Measurements from ENCODE around the gene EQTN.
A peak's percentile ranks its signal among the peaks of the same experiment; 100 is the strongest.

Gene EQTN

DNA sequence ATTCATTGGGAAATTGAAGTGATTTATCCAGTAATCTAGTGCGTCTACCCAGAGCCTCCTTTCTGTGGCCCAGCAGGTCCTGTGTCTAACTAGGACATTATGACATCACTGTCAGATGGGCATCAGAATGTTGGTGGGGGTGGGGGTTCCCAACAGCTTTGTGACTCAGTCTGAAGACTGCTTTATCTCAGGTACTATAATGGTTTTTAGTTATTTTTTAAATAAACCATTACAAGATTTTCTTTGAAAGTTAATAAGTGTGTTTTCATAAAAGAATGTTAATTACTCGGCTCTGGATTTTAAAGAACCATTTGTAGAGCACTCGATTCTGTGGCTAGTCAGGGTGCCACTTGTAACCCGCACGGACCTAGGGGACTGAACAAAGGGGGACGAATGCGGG is at the start of gene EQTN:
TSS of gene EQTN (minus strand) at position 101 of the 400 bp plus-strand sequence. CDS start at position 6, 95 bp downstream.
- no peak for DNase-seq (ENCODE audit: low spot score)

DNA sequence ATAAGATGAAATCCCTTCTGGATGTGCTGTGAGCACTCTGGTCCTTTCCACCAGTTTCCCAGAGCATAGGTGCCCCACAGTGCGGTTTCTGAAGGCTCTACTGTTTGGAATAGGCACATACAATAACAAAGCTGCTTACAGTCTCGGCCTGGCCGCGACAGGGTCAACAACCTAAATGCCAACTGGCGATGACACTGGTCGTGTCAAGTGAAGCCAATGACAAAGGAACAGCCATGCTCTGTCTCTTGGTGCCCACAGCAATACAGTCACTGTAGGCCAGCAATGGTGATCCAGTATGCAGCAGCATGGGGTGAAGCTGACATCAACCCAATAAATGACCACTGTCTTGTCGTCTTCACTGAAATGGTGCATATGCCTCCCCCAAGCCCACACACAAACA is 47.8 kb upstream of the EQTN start:
- peak; percentile 74 for DNase-seq (ENCODE audit: low spot score)

DNA sequence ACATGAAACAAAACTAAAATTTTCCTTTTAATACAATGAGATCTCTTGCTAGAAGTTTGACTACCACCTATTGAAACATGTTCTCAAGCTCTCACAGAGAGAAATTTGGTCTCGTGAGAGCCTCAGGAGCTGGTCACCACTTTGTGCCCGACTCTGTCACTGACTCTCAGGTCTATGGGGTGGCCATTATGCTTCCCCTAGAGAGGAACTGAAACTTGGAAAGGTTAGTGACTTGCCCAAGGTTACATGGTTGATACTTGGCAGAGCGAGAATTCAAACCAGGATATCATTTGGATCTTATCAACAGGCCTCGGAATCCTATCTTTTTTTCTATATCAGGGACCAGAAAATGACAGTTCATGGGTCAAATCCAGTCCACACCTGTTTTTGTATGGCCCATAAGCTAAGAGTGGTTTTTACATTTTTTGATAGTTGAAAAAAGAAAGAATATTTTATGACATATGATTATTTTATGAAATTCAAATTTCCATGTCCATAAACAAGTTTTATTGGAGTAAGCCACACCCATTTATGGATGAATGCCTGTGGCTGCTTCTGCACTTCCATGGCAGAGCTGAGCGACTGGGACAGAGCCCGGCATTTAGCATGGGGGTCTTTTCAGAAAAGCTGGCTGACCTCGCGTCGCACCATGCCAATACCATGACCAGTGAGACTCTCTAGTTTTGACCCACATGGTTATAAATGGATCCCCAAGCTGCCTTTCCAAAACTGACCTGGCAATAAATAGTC is 44.8 kb upstream of the EQTN start:
- no peak for DNase-seq (ENCODE audit: low spot score)

DNA sequence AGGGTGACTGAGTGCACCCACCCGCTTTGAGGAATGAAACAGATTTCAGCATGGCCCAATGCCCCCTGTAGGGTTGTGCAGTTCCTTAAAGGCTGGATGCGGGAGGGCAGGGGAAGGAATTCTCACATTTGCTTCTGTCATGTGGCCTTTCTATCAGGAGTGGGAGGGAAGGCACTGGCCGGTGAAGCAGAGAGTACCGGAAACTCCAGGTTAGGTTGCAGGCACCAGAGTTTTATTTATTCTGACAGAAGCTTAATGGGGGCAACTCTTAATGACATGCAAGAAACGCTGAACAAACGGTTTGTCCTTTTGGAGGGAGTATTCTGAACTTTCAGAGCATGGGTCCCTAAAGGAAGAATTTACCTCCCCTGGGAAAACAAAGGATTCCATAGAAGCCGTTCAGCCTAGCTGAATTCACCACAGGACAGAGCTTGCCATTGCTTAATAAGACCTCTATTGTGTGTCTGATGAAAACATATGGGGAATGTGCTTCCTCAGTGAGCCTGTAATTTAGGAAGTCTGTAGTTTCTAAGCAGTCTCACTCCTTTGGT is 44.1 kb upstream of the EQTN start:
- DNase-seq (ENCODE audit: low spot score): peak; percentile 71

DNA sequence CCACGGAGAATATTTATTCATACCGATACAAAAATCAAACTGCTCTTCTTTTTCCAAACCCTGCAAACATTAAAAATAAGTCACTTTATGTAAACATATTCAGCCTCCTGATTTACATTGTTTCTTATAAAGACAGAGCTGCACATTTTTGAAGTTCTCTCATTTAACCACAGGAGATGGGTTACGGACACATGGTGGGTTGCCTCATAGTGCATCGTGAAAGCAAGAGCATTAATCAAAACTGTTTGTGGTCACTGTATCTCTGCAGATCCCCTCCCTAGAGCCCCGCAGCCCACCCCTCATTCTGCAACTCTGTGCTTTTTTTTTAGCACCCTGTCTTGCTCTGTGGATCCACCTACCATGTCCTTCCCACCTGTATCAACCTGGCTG is 43.3 kb upstream of the EQTN start:
- no peak for DNase-seq (ENCODE audit: low spot score)

DNA sequence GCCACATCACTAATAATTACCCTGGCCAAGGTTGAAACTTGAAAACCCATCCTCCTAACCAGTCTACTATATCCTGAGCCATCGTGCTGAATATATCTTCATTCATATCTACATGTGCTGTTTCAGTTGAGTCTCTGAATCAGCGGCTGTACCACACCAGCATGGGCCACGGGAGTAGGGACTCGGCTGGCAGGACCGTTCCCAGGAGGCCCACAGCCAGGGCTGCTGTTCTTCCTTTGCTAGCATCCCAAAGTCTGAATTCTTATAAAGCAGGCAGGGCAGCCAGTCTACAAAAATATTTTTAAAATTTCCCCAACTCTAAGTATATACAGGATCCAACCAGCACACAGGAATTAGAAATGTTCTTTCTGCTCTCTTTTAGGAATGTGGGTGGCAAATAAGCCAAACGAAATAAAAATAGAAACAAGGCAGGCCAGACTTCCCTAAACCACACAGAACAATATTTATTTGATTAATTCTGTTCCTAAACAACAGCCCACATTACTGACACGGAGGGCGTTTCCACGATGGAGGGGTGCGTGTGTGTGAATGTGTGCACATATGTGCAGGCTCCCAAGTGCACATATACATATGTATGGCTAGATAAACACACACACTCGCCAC is 42.8 kb upstream of the EQTN start:
- DNase-seq (ENCODE audit: low spot score): peak; percentile 53

DNA sequence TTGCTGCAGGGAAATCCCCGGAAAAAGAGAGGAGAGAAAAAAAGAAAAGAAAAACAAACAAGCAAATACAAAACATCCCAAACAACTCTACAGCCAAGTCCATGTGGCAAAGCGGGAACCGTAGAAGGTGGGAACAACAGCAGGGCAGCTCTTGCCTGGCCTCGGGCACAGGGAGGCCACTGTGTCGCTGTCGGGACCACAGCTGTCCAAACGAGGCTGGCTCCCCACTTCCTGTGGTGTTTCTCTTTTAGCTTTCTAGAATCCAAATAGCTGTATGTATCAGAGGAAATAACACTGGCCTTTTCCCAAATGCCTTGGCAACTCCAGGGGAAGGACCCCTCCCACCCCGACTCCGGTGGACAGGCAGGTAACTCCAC is 41.6 kb upstream of the EQTN start:
- DNase-seq (ENCODE audit: low spot score): peak; percentile 56

DNA sequence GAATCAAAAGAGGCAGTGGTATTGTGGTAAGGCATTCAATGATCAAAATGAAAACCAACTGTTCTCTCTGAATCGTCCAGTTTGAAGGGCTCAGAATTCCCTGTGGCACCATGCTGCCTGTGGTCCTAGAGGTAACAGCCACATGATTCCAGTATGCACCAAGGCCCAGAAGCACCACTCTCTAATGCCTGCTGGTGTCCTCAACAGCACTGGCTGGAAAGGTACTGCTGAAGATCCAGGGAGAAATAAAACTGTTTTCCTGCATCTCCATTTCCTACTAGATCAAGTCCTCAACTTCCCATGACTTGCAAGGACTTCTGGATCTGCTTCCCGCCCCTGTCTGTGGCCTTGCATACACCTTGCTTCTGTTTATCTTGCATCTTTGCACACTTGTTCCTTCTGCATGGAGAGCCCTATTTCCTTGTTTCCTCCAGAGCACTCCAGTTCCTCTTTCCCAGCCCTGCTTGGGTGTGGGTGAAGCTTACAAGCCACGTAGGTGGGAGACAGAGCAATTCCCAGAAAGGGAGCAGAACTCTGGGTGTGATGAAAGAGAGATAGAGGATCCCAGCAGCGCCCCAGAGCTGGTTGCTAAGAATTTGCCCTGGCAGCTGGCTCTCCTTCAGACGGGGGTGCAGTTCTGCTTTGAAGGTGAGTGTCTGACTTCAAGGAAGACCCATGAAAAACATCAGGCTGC is 41.0 kb upstream of the EQTN start:
- peak; percentile 48 for DNase-seq (ENCODE audit: low spot score)

DNA sequence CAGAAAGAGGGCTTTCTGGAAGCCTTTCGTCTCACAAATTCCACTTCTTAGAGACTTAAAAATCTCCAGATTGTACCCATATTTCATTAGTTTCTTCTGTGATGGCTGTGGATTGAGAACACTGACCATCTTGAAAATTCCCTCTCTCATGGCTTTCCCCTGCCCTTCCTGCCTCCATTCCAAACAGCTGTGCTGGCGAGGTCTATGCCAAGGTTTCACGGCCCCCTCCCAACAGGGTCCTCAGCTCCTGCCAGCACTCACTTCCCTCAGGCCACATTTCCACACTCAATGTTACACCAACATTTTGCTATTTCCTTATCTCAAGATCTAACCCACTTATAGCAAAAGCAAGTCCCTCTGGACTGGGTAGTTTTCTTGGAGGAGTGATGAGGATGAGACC is 40.3 kb upstream of the EQTN start:
- no peak for DNase-seq (ENCODE audit: low spot score)

DNA sequence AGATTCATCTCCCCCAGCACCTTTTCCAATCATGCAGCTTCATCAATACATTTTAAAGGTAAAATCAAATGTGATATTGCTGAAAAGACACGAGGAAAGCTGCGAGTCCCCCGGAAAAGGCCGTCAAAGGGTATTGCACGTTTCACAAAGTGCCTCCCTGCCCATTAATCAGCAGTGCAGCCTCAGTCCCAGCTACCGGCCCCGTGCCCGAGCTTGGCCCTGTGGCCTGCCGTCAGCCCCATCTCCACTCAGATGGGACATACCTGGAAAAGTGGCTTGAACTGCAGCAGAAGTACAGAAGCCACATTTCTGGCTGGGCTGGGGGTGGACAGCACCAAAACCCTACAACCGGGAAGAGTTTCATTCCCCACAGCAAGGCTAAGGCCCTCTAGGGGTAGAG is 39.9 kb upstream of the EQTN start:
- no peak for DNase-seq (ENCODE audit: low spot score)

DNA sequence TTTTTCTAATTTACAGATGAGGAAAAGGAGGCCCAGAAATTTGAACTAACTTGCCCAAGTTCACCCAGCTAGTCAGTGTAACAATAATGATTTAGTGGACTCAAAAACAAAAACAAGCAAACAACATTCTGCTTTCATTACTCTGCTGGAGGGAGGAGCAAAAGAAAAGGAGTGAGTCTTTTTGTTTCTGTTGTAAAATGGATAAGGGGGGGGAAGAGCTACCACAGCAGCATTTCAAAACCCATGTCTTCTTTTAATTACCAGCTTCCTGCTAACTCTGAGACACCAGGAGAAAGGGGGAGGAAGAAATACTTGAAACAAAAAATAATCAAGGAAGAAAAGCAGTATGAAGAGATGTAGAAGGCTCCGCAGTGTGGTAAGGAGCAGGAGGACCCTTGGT is 39.2 kb upstream of the EQTN start:
- no peak for DNase-seq (ENCODE audit: low spot score)

DNA sequence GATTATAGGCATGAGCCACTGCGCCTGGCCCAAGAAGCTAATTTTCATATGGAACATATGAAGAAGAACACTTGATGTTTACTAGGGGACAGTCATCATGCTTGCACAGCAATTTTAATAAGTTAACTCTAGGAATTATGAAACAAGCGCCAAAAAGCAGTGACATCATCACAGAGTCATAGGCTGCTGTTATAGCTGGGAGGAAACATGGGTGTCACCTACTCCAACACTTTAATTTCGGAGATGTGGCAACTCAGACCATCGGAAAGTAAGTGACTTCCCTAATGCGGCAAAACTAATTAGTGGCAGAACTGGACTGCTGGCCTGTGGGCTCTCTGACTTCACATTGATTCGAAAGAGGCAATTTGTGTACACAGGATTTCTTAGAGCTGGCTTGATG is 38.1 kb upstream of the EQTN start:
- no peak for DNase-seq (ENCODE audit: low spot score)

DNA sequence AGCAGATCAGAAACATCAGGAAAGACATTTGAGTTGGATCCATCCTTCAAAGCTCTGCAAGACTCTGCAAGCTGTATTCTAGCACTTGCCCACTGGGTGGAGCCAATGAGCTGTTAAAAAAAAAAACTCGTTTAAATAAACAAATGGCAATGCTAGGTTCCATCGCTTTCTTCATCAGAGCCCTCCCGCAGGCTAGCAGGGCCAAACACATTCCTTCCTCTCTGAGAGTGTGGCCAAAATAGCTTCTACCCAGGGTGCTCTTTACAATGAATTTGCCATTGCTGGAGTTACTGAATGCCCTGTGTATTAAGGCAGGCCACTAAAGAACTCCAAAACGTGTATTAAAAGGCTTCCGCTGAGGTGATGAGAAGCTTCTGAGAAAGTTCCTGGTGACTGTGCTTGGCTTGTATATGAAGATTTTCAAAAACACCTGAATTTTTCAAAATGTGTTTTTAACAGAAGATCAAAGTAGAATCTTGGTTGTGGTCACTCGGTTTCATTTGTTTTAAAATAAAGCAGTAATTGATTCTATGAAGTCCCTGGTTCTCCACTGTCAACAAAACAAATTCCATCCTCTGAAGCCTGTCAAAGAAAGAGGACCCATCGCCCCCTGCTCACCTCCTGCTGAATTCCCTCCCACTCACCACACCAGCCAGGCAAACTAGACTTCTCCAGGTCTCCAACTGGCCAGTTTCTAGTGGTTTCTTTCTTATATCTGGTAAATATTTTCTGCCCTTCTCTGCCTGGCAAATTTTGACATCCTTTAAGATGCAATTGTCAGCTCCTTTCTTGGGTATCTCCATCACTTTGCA is 36.5 kb upstream of the EQTN start:
- peak; percentile 87 for DNase-seq (ENCODE audit: low spot score)

DNA sequence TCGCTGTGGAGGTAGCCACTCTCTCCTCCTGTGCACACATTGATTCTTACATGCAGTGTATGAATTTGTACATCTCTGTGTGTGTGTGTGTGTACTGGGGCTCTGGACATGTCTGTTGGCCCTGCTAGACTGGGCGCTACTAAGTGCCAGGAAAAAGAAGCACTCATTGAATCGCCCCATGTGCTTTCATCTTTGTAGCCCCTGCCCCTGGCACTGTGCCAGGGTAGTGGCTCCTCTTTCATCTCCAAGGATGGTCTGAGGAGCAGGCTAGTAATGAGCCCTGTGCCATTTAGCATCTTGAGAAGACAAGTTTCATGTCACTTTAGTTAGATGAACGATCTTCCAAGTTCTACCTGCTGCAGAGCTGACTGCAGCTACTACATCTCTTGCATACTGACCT is 34.4 kb upstream of the EQTN start:
- DNase-seq (ENCODE audit: low spot score): no peak

DNA sequence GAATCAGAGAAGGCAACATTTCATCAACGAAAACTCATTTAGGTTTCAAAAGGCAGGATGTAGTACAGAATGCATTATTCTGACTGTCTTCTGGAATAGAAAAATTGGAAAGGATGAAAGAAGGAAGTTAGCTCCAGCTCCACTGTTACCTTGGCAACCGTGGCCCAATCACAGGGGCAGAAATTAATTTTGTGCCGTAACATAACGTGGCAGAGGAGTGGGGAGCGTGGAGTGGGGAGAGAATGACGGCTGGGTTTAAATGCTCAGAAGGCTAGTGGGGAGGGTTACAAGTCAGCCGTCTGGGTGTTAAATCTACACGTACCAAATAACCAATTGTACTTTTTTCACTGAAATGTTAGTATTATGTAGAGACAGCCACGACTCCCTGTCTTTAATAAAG is 32.3 kb upstream of the EQTN start:
- DNase-seq (ENCODE audit: low spot score): peak; percentile 69

DNA sequence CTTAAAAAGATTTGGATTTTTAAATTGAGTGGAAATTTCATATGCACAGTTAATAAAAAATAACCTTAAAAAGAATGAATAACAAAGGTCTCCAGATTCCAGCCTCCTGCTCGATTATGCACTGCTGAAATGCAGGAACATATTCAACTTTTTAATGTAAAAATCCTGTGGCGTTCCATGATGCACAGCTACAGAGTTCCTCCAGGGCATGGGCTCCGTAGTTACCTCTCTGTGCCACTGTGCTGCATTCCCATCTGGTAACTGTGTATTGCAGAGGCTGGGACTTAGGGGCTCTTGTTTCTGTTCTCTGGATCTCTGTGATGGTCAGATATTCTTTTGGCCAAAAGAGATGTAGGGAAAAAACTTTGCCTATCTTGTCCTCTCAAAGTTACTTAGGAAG is 31.5 kb upstream of the EQTN start:
- no peak for DNase-seq (ENCODE audit: low spot score)

DNA sequence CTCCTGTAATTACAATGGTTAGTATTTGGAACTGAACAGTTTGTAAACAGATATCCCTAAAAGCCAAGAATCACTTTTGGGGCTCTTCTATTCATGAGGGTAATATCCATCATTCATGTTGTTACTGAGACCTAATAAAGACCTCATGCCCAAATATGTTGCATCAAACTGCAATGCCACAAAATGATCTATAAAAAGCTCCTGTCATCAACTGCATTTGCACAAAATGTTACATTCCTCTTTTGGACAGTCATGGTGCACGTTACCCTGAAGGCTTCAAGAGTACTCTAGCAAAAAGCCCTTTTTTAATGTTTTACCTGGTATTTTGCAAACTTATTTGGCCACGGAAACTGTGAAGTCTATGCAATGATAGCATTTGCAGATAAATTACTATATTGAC is 14.2 kb upstream of the EQTN start:
- no peak for DNase-seq (ENCODE audit: low spot score)

DNA sequence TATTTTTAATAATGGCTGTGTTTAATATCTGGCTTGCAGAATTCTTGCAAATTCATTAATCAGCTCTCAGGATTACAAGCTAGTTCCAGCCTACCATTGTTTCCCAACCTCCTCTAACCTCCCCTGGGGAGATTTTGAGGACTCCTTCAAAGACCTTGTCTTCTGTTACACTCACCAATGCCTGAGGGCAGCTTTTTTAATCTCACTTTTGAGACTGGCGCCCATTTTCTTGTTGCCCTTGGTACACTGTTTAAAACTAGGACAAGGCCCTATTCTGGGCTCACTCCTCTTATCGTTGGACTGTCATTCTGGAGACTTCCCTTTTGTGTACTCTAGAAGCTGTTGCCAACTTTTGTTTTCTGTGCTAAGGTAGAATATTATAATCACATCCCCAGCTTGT is 13.6 kb upstream of the EQTN start:
- no peak for DNase-seq (ENCODE audit: low spot score)

DNA sequence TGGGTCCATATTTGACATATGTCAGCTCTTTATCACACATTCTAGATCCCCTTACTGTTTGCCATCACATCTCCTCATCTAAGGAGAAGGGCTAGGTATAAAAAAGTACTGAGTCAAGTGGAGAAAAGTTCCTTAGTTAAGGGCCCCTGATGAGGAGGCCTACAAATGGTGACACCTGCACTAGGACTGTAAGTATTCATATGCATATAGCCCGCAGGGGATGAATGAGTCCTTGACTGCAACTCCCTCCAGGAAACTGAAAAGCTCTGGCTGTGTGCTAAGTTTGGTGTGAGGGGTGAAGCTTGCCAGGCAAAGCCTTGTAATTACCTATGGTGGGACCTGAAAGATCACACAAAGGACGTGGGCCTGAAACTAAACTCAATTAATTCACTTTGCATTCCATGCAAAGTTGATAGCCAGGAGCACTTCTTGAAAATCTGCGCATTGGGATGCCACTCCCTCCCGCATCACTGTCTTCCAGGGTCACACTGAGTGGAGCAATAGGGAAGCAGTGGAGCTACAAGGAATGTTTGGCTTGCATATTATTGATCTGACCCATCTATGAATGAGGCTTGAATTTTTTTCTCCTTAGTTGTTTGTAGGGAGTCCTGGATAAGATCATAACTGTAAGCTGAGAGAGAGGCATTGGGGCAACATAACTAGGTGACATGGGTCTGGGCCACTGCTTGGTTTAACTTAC is 11.9 kb upstream of the EQTN start:
- DNase-seq (ENCODE audit: low spot score): no peak

DNA sequence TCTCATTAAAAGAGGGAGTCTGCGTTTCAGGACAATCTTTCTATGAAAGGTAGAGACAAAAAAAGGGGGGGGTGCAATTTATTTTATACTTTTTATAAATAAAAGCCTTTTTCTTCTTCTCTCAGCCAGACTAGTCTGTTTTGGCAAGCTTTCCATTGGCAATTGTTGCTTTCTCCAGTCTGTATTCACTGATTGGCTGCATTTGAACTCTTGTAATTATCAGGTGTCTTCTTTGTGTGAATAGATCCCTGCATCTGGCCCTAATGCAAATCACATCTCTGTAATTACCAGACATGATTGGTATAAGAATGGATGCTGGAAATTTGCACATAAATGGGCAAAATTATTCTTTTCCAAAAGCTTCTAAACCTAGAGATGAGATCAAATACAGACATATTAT is 7.6 kb upstream of the EQTN start:
- no peak for DNase-seq (ENCODE audit: low spot score)

DNA sequence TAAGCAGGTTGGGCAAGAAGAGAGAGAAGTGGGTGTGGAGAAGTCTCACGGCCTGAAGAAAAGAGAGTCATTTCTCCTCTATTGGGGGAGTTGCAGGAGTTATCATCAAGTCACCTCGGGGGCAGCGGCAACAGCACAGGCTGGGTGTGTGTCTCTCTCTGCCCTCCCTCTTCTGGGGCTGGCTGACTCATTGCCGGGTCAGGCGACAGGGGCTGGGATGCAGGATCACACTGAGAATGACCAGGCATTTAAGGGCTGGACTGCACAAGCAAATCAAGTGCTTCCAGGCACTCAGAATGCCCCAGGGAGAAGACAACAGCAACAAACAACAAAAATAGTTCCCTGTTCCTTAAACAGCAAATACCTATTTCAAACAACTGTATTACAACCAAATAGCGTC is 6.3 kb upstream of the EQTN start:
- no peak for DNase-seq (ENCODE audit: low spot score)

DNA sequence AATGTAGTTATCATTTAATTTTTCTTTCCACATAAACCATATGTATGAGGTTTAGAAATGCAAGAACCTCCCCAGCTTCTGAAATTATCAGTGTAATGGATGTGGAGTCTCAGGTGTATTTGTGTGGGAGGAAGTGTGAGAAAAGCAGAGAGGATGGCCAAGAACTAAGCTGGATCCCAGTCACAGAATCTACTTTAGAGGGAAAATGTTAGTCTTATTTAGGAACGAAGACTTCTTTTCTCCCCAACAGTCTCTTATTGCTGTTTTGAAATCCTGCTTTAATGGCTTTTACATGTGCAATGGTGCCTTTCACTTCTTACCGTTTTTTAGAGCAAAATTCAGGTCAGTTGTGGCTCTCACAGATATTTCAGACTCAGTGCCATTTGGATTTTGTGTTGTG is 3.0 kb downstream of the EQTN start:
- DNase-seq (ENCODE audit: low spot score): no peak

All from Ammon's horn (tissue), 1 donor.